Suprapubic skin (tissue), 4 donors: ENCODE measurements around the gene RTKN. TPM values are rescaled to one million over a fixed set of nuclear protein-coding genes. Genes with fewer than 3 reads are reported as not detected.
A peak's percentile ranks its signal among the peaks of the same experiment; 100 is the strongest.

Experiments
- DNase-seq, 2 donors: peaks; one replicate each; pipeline ENCODE4 v3.0.0-alpha.2; 2019; ENCODE audit warnings: low spot score in 2 of 2
- H3K27ac ChIP-seq: fragments of 200-600 bp; sonication (generic); one replicate; pipeline ENCODE4 v1.5.1; 2019
- H3K27me3 ChIP-seq: fragments of 200-600 bp; sonication (generic); one replicate; pipeline ENCODE4 v1.5.1; 2019
- H3K36me3 ChIP-seq: fragments of 200-600 bp; sonication (generic); one replicate; pipeline ENCODE4 v1.5.1; 2019
- H3K4me1 ChIP-seq: fragments of 200-600 bp; sonication (generic); one replicate; pipeline ENCODE4 v1.5.1; 2019
- H3K4me3 ChIP-seq: fragments of 200-600 bp; sonication (generic); one replicate; pipeline ENCODE4 v1.5.1; 2019; ENCODE audit warnings: mild to moderate bottlenecking
- H3K9me3 ChIP-seq: fragments of 200-600 bp; sonication (generic); one replicate; pipeline ENCODE4 v1.5.1; 2019
- EP300 ChIP-seq: sonication (generic); formaldehyde crosslinking; IDR thresholded peaks from one replicate; pipeline ENCODE4 v1.6.1; 2017; ENCODE audit warnings: antibody characterized with exemption
- POLR2A ChIP-seq, 2 donors: fragments of 450-650 bp; IDR thresholded peaks; one replicate each; pipeline ENCODE4 v1.6.1; 2017; ENCODE audit warnings: antibody characterized with exemption in 2 of 2, mild to moderate bottlenecking in 2 of 2, moderate library complexity in 2 of 2
- POLR2AphosphoS5 ChIP-seq, 3 donors: sonication (generic); formaldehyde crosslinking; IDR thresholded peaks; one replicate each; pipeline ENCODE4 v1.6.1; 2017; ENCODE audit warnings: antibody characterized with exemption in 3 of 3
- WGBS: methylation state at CpG from one replicate; pipeline ENCODE4 v1.1.5; 2018; 5-methylcytosine and 5-hydroxymethylcytosine counted together
- total RNA-seq, 4 donors: library from RNA; depleted of rRNA; stranded (reverse); fragments of >200 nt; gene quantifications; one replicate each; pipeline ENCODE4 v1.1.0, GENCODE V29; 2016
- TF ChIP-seq, protein P1 (sequence below), 2 donors: fragments of 200-600 bp in 1 of 2; fragments of 450-650 bp in 1 of 2; sonication (generic) in 1 of 2; IDR thresholded peaks; one replicate each; pipeline ENCODE4 v1.5.1; 2016 to 2019; ENCODE audit warnings: antibody characterized with exemption in 2 of 2, mild to moderate bottlenecking in 1 of 2, moderate library complexity in 1 of 2

RTKN gene
- total RNA-seq, 4 donors from 2014 or later = 48.2 to 63.1 (median 56.7) TPM

DNA sequence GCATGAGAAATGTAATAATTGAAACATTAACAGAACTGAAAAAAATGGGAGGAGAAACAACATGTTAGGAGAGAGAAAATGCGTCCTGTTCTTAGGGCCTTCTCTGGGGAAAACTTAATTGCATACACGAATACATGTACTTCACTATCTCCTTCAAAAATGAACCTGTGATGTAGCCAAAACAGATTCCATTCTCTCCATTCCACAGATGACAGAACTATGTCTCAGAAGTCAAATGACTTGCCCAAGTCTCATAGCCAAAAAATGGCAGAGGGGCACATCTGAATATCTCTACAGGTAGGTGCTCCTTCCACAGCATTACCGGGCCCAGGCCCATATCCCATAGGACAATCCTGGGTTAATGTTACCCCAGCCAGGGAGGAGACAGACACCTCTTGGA is 57.7 kb downstream of the RTKN start:
- TF ChIP-seq, protein P1, sequence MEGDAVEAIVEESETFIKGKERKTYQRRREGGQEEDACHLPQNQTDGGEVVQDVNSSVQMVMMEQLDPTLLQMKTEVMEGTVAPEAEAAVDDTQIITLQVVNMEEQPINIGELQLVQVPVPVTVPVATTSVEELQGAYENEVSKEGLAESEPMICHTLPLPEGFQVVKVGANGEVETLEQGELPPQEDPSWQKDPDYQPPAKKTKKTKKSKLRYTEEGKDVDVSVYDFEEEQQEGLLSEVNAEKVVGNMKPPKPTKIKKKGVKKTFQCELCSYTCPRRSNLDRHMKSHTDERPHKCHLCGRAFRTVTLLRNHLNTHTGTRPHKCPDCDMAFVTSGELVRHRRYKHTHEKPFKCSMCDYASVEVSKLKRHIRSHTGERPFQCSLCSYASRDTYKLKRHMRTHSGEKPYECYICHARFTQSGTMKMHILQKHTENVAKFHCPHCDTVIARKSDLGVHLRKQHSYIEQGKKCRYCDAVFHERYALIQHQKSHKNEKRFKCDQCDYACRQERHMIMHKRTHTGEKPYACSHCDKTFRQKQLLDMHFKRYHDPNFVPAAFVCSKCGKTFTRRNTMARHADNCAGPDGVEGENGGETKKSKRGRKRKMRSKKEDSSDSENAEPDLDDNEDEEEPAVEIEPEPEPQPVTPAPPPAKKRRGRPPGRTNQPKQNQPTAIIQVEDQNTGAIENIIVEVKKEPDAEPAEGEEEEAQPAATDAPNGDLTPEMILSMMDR (IDR thresholded peaks at IDR 0.05) = no peak
- TF ChIP-seq POLR2A (IDR thresholded peaks at IDR 0.05) (no peak), EP300 (no peak), POLR2AphosphoS5 (IDR thresholded peaks at IDR 0.05) (no peak)
- 63% methylated on average over 3 of the region's 3 CpGs for WGBS
- Histone ChIP-seq H3K9me3 (no peaks in the 10 kb centered on the region), H3K27me3 (no peaks in the 10 kb centered on the region), H3K36me3 (no peaks in the 10 kb centered on the region), H3K4me3 (no peak overlapping the region), H3K4me1 (peaks cover 54% of the 10 kb centered on the region), H3K27ac (no peak overlapping the region)
- no peak for DNase-seq

DNA sequence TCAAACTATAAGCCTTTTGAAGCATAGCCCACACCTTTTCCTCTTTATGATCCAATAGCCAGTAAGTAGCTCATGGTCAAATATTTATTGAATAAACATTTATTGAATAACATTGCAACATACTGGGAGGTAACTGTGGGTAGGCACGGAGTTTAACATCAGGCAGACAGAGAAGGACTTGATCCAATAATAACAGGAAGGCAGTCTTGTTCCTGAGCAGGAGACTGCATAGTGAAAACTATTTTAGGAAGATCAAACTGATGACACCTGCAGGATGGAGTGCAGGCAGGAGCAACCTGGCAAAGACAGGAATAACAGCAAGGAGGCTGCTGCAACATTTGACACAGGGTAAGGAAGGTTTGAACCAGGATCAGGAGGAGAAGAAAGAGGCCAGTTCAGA is 58.5 kb downstream of the RTKN start:
- peaks cover 48% of the 10 kb centered on the region for H3K4me1 ChIP-seq
- TF ChIP-seq POLR2A (IDR thresholded peaks at IDR 0.05) (no peak), POLR2AphosphoS5 (IDR thresholded peaks at IDR 0.05) (no peak), EP300 (no peak)
- TF ChIP-seq, protein P1 (IDR thresholded peaks at IDR 0.05) = no peak
- H3K27me3 ChIP-seq = no peaks in the 10 kb centered on the region
- no peak overlapping the region for H3K4me3 ChIP-seq
- no peak overlapping the region for H3K27ac ChIP-seq
- no peaks in the 10 kb centered on the region for H3K36me3 ChIP-seq
- no peaks in the 10 kb centered on the region for H3K9me3 ChIP-seq
- 26% methylated on average over 1 of the region's 1 CpG for WGBS
- no peak for DNase-seq

DNA sequence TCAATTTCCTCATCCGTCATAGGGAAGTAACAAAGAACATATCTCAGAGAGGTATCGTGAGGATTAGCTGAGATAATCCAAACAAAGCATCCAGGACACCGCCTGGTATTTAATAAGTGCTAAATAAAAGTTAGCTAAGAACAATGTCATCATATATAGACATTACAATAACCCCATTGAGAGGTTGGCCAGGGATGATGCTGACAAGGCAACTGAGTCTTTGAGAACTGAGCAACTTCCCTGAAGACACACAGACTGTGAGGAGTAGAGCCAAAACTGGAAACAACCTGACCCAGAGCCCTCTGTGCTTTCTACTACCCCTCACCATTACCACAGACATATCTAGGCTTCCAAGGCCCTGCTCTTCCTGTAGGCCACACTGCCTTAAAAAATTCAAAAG is 60.0 kb downstream of the RTKN start:
- WGBS = 79% methylated on average over 3 of the region's 3 CpGs
- Histone ChIP-seq H3K9me3 (no peaks in the 10 kb centered on the region), H3K27ac (no peak overlapping the region), H3K36me3 (peaks cover 12% of the 10 kb centered on the region), H3K27me3 (no peaks in the 10 kb centered on the region), H3K4me1 (peaks cover 36% of the 10 kb centered on the region), H3K4me3 (no peak overlapping the region)
- TF ChIP-seq POLR2AphosphoS5 (IDR thresholded peaks at IDR 0.05) (no peak), EP300 (no peak), POLR2A (IDR thresholded peaks at IDR 0.05) (no peak)
- TF ChIP-seq, protein P1 (IDR thresholded peaks at IDR 0.05) = no peak
- DNase-seq = no peak

DNA sequence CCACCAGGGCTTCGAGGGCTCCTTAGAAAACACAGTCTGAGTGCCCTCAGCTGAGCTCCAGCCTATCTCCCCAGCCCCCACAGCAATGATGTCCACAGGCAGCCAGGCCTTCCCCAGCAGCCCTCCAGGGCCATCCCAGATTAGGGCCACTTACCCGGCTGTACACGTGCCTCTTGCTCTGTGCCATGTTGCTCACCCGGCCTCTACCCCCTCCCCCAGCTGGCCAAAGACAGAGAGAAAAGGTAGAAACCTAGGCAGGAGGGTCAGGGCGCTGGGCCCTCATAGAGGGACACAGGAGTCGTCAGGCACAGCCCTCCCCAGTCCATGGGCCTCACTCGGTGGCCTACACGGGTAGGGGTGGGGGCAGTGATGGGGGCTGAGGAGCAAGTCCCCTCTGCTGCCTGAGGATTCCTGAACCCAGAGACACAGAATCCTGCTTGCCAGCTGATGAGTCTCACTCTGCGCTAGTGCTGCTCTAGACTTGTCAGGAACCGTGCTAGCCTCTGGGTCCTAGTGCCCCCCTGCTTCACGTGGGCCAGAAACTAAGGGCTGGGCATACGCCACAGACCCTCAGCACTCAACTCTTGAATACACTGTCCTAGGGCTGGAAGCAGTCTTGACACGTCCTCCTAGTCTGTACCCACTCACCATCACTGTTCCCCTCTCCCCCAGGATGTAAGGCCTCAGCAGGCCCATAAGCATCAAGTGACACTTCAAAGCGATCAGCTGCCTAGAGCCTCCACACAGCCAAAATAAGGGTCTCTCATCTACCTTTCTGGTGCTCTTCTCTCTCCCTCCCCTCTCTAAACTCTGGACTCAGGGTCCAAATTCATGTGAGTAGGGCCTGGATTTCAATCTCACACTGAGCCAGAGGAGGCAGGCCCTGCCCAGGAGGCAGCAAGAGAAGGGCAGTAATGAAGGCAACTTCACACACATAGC is 61.6 kb downstream of the RTKN start, which contains the start of gene DCTN1:
Gene DCTN1 (minus strand): TSS at position 461 of the 939 bp plus-strand sequence. CDS start 274 bp downstream, at position 187.
- peaks cover 30% of the 10 kb centered on the region for H3K4me1 ChIP-seq

DNA sequence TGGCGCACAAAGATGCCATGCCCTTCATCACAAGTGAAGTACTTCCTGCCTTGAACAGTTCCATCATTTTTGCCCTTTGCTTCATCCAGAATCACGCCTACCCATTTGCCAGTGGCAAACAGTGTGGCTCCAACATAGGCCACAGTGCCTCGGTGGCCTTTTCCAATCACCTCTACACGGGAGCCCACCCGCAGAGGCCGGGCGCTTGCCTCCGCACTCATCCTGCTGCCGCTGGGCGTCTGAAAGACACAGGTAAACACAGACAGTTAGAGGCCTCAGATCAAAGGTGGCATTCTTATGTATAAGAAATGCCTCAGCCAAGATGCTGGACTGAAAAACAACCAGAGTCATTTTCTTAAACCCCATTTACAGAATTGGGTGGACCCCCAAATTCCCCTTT is 63.7 kb downstream of the RTKN start:
- 94% methylated on average over 10 of the region's 10 CpGs for WGBS
- no peak for DNase-seq
- Histone ChIP-seq H3K4me1 (peaks cover 36% of the 10 kb centered on the region), H3K27ac (no peak overlapping the region), H3K27me3 (no peaks in the 10 kb centered on the region), H3K4me3 (no peak overlapping the region), H3K9me3 (no peaks in the 10 kb centered on the region), H3K36me3 (peaks cover 12% of the 10 kb centered on the region)
- TF ChIP-seq EP300 (no peak), POLR2AphosphoS5 (IDR thresholded peaks at IDR 0.05) (no peak), POLR2A (IDR thresholded peaks at IDR 0.05) (no peak)
- TF ChIP-seq, protein P1 (IDR thresholded peaks at IDR 0.05) = no peak

More for the DNA sequence above, 61.6 kb downstream of the RTKN start, which contains the start of gene DCTN1:
- peak within 1 kb of the TSS; percentile 30 for H3K4me3 ChIP-seq
- 21% methylated on average over 13 of the region's 14 CpGs for WGBS
- no peak for DNase-seq
- no peaks in the 10 kb centered on the region for H3K27me3 ChIP-seq
- TF ChIP-seq POLR2AphosphoS5 (IDR thresholded peaks at IDR 0.05) (no peak), POLR2A (IDR thresholded peaks at IDR 0.05) (no peak), EP300 (no peak)
- TF ChIP-seq, protein P1 (IDR thresholded peaks at IDR 0.05) = no peak
- no peak within 1 kb of the TSS for H3K27ac ChIP-seq
- no peaks in the 10 kb centered on the region for H3K9me3 ChIP-seq
- peaks cover 12% of the 10 kb centered on the region for H3K36me3 ChIP-seq
